H1 (cell line): ENCODE data around the gene LKAAEAR1. TPM values are rescaled to one million over a fixed set of nuclear protein-coding genes. Genes with fewer than 3 reads are reported as not detected.

ENCODE experiments used
- BRCA1 ChIP-seq: IDR thresholded peaks from 2 replicates; pipeline ENCODE4 v1.6.1; 2012; ENCODE audit warnings: low read depth, low read length, improper control_type of control experiment
- CHD7 ChIP-seq: fragments of 300-600 bp; sonication (generic); IDR thresholded peaks from 2 replicates; pipeline ENCODE4 v1.7.1; 2012; ENCODE audit warnings: low read length, moderate library complexity, mild to moderate bottlenecking, inconsistent platforms; ENCODE audit not compliant: insufficient replicate concordance
- E2F6 ChIP-seq: IDR thresholded peaks from 2 replicates; pipeline ENCODE4 v1.6.1; 2012; ENCODE audit warnings: inconsistent platforms
- GTF2F1 ChIP-seq: IDR thresholded peaks from 2 replicates; pipeline ENCODE4 v1.6.1; 2012; ENCODE audit warnings: low read depth, low read length, improper control_type of control experiment, borderline replicate concordance
- JUN ChIP-seq: IDR thresholded peaks from 2 replicates; pipeline ENCODE4 v1.6.1; 2011; ENCODE audit warnings: low read depth, mild to moderate bottlenecking, improper control_type of control experiment, low read length
- SUZ12 ChIP-seq: fragments of 200-600 bp; sonication (generic); IDR thresholded peaks from 2 replicates; pipeline ENCODE4 v1.6.1; 2012; ENCODE audit warnings: mild to moderate bottlenecking, inconsistent platforms, low read length, moderate library complexity, mixed read lengths
- TBP ChIP-seq: IDR thresholded peaks from 2 replicates; pipeline ENCODE4 v1.6.1; 2011; ENCODE audit warnings: low read depth, low read length, improper control_type of control experiment
- TEAD4 ChIP-seq: IDR thresholded peaks from 2 replicates; pipeline ENCODE4 v1.6.1; 2012; ENCODE audit warnings: low read depth, low read length, inconsistent platforms, mixed read lengths
- polyA plus RNA-seq, 7 experiments: library from polyadenylated mRNA; depleted of rRNA in 3 of 7; stranded (reverse) in 5 of 7; unstranded in 2 of 7; fragments of >200 nt in 5 of 7; fragments of 200-250 nt in 2 of 7; gene quantifications; 1 replicate in 5 of 7; 2 replicates in 1 of 7; 4 replicates in 1 of 7; pipeline versions ENCODE4 v1.2.1 to v1.2.3, GENCODE V29; 2011 to 2013; ENCODE audit warnings: missing spikeins in 2 of 7, mixed read lengths in 2 of 7
- total RNA-seq: library from RNA; stranded (reverse); fragmentation: NEBNext Ultra II Directional; extraction: Animal tissue kit (Norgen Biotek cat#: 25700); gene quantifications from 2 replicates; pipeline ENCODE4 v1.2.1, GENCODE V29; 2021

Gene LKAAEAR1
- total and polyA plus RNA-seq, 2 of the 8 experiments (the other 6 are each of a cell fraction or from before 2014, with no cell fraction given) = 0.41 to 0.53 TPM

- TF ChIP-seq CHD7 (no peak), BRCA1 (no peak), E2F6 (no peak), TEAD4 (no peak), SUZ12 (no peak), JUN (no peak), TBP (no peak), GTF2F1 (no peak)
These were observed 8.2 kb upstream of the LKAAEAR1 start (continued) for GRCh38 chr20:64092258-64093012.
